PFSK-1 (cell line): ENCODE results near the gene ZCCHC24.

Source experiments
- FOXP2 ChIP-seq: optimal IDR thresholded peaks from 2 replicates; pipeline ENCODE3; 2011; ENCODE audit warnings: borderline replicate concordance, control low read depth, inconsistent platforms; ENCODE audit not compliant: insufficient read depth; ENCODE audit errors: extremely low read length, extremely low read depth
- POLR2AphosphoS5 ChIP-seq: IDR thresholded peaks from 2 replicates; pipeline ENCODE4 v1.6.1; 2012; ENCODE audit warnings: low read depth, mild to moderate bottlenecking, control low read depth, low read length, moderate library complexity
- REST ChIP-seq, 2 experiments: IDR thresholded peaks; 2 replicates each; pipeline versions ENCODE4 v1.6.1 to v1.8.0; 2011 to 2012; ENCODE audit warnings: low read depth in 2 of 2, low read length in 2 of 2, control low read depth in 1 of 2, inconsistent platforms in 1 of 2, mild to moderate bottlenecking in 1 of 2, moderate library complexity in 1 of 2; ENCODE audit not compliant: insufficient read depth in 1 of 2
- SIN3A ChIP-seq: IDR thresholded peaks from 2 replicates; pipeline ENCODE4 v1.6.1; 2012; ENCODE audit warnings: mild to moderate bottlenecking, low read length, moderate library complexity, borderline replicate concordance; ENCODE audit not compliant: insufficient read depth
- TAF1 ChIP-seq: IDR thresholded peaks from 2 replicates; pipeline ENCODE4 v1.6.1; 2012; ENCODE audit warnings: low read length, control low read depth, borderline replicate concordance; ENCODE audit not compliant: insufficient read depth

ZCCHC24 gene

GRCh38 chr10:79397575-79398303, 47.7 kb downstream of the ZCCHC24 start:
- TF ChIP-seq POLR2AphosphoS5 (no peak), REST (IDR thresholded peaks at IDR 0.05; ENCODE audit: insufficient read depth in 1 of 2, low read depth in 2 of 2, low read length in 2 of 2) (no peak), TAF1 (no peak)

- TF ChIP-seq FOXP2 (no peak), REST (IDR thresholded peaks at IDR 0.05; ENCODE audit: insufficient read depth in 1 of 2, low read depth in 2 of 2, low read length in 2 of 2) (no peak), SIN3A (no peak), TAF1 (no peak), POLR2AphosphoS5 (no peak)
Observed at GRCh38 chr10:79397051-79397450, 48.4 kb downstream of the ZCCHC24 start.

- no peak for TF ChIP-seq REST (IDR thresholded peaks at IDR 0.05; ENCODE audit: insufficient read depth in 1 of 2, low read depth in 2 of 2, low read length in 2 of 2)
- no peak for TF ChIP-seq POLR2AphosphoS5
- no peak for TF ChIP-seq FOXP2
- TF ChIP-seq SIN3A, result no peak
- TF ChIP-seq TAF1, result no peak
Observed at GRCh38 chr10:79396520-79396919, 48.9 kb downstream of the ZCCHC24 start.

- TF ChIP-seq REST (IDR thresholded peaks at IDR 0.05; ENCODE audit: insufficient read depth in 1 of 2, low read depth in 2 of 2, low read length in 2 of 2) (no peak), TAF1 (no peak), SIN3A (no peak), FOXP2 (no peak)
Observed at GRCh38 chr10:79394664-79395063, 50.8 kb downstream of the ZCCHC24 start.

- TF ChIP-seq TAF1 (no peak), REST (IDR thresholded peaks at IDR 0.05; ENCODE audit: insufficient read depth in 1 of 2, low read depth in 2 of 2, low read length in 2 of 2) (no peak), POLR2AphosphoS5 (no peak), FOXP2 (no peak), SIN3A (no peak)
Observed at GRCh38 chr10:79393924-79394610, 51.4 kb downstream of the ZCCHC24 start.
